SK-N-MC (cell line): ENCODE results near the gene SGPL1.

Experiments
- DNase-seq: peaks from one replicate; pipeline ENCODE4 v3.0.0-alpha.2; 2011; ENCODE audit warnings: low read depth, low spot score
- H3K27ac ChIP-seq: fragments of 200-600 bp; sonication (generic); 2 replicates; pipeline ENCODE4 v1.5.1; 2016; ENCODE audit warnings: mixed run types
- H3K36me3 ChIP-seq: fragments of 200-600 bp; sonication (generic); 2 replicates; pipeline ENCODE4 v1.6.1; 2017; ENCODE audit warnings: antibody characterized with exemption, low read length, mixed read lengths; ENCODE audit not compliant: insufficient read depth
- H3K4me3 ChIP-seq: fragments of 200-600 bp; sonication (generic); 2 replicates; pipeline ENCODE4 v1.5.1; 2016
- H3K9ac ChIP-seq: fragments of 200-600 bp; sonication (generic); 2 replicates; pipeline ENCODE4 v1.8.0; 2017; ENCODE audit warnings: mixed run types, mixed read lengths; ENCODE audit not compliant: insufficient read length
- H3K9me3 ChIP-seq: fragments of 200-600 bp; sonication (generic); 2 replicates; pipeline ENCODE4 v1.6.1; 2017; ENCODE audit warnings: low read depth, mild to moderate bottlenecking, antibody characterized with exemption, low read length, moderate library complexity, mixed read lengths
- EZH2 ChIP-seq: fragments of 200-600 bp; sonication (generic); IDR thresholded peaks from one replicate; pipeline ENCODE4 v1.6.1; 2017; ENCODE audit warnings: antibody characterized with exemption
- FOXP2 ChIP-seq: optimal IDR thresholded peaks from 2 replicates; pipeline ENCODE3; 2011; ENCODE audit warnings: mild to moderate bottlenecking, moderate library complexity; ENCODE audit not compliant: insufficient read depth; ENCODE audit errors: extremely low read length, control extremely low read depth
- POLR2AphosphoS5 ChIP-seq: IDR thresholded peaks from 2 replicates; pipeline ENCODE4 v1.6.1; 2012; ENCODE audit warnings: mild to moderate bottlenecking, low read depth, low read length, borderline replicate concordance

SGPL1 gene

DNA sequence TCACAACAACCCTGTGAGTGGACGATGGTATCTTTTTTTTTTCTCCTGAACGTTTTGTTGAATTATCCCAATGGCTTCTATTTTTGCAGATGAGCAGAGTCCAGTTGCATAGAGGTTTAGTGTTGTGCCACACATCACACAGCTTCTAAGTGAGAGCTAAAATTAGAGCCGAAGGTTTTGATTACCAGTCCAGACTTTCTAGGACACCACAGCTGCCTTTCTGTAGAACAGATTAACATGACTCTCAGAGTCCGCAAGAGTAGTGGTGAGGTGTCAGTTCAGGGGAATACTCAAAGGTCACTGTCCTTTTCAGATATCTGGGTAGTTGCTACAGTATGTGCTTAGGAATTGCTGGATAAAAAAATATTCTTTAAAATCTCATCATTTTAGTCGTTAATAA is 13.8 kb downstream of the SGPL1 start:
- Histone ChIP-seq H3K27ac (peak overlapping the region; percentile 70; the same call in 1 of the 2 replicates), H3K4me3 (no peak overlapping the region), H3K9ac (no peak overlapping the region), H3K9me3 (no peaks in the 10 kb centered on the region), H3K36me3 (no peaks in the 10 kb centered on the region)
- TF ChIP-seq FOXP2, result no peak
- no peak for TF ChIP-seq POLR2AphosphoS5
- no peak for TF ChIP-seq EZH2
- DNase-seq, result no peak

DNA sequence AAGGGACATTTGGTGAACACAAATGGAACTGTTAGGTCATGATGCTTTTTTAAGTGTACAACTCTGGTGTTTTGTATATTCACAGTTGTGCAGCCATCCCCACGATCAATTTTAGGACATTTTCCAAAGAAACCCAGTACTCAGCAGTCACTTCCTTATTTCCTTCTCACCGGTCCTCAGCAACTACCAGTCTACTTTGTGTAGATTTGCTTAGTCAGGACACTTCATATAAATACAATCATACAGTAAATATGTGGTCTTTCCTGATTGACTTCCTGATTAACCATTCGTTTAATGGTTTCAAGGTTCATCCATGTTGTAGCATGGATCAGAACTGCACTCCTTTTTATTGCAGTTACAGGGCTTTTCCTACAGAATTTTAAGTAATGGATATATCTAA is 14.4 kb downstream of the SGPL1 start:
- H3K27ac ChIP-seq, result peak overlapping the region; percentile 70; the same call in 1 of the 2 replicates
- DNase-seq, result no peak

DNA sequence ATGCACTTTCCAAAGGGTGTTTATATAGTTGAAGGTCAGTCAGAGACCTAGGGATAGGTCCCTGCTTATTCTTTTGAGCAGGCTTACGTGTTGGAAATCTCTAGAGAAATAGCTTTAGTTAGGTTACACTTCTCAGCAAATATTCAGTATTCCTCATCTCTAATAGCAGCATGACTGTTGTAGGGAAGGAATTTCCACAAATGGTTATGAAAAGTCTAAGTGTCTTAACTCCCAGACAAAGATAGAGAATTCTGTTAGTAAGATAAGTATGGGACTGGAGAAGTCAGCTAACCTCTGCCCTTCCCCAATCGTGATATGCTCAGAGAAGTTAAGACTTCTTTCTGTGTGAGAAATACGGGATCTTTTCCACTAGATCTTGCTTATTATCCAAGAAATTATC is 16.5 kb downstream of the SGPL1 start:
- Histone ChIP-seq H3K36me3 (no peaks in the 10 kb centered on the region; the same call in 1 of the 2 replicates), H3K9ac (no peak overlapping the region), H3K4me3 (no peak overlapping the region), H3K27ac (0 out of 2 replicates have a peak overlapping the region, but pooled peaks have one; percentile 2), H3K9me3 (no peaks in the 10 kb centered on the region)
- TF ChIP-seq EZH2 (no peak), FOXP2 (no peak), POLR2AphosphoS5 (no peak)
- DNase-seq, result no peak

More for the DNA sequence above, 14.4 kb downstream of the SGPL1 start:
- H3K4me3 ChIP-seq, result peak overlapping the region; percentile 47
- TF ChIP-seq EZH2 (no peak), POLR2AphosphoS5 (no peak), FOXP2 (no peak)
- H3K9me3 ChIP-seq, result no peaks in the 10 kb centered on the region
- no peak overlapping the region for H3K9ac ChIP-seq
- no peaks in the 10 kb centered on the region for H3K36me3 ChIP-seq

DNA sequence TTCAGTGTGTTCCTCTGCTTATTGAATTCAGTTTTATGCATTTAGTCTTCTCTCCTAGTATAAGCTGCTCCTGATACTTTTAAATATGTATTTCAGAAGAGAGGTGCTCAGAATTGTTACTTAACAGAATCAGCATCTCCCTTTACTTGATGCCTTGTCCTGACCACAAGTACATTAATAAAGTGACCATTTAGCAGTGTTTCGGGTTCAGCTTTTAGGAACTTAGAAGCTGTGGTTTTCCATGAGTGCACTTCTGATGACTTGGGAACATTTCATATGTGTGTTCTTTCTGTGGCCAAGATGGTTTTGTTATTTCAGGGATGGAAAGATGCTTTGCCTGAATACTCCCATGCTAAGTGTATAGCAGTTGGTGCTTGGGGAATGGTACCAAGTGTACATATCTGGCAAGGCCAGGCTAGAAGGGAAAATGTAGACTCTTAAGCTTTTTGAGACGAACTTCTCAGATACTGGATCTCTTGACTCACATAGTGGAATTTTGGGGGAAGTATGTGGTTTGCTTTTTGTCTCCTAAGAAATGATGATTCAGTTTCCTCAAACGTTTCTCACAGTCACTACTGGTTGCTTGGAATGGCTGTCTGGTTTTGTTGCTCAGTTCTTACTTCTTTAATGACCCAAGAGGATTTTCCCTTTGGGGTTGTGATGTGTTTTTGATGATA is 17.2 kb downstream of the SGPL1 start:
- Histone ChIP-seq H3K27ac (0 out of 2 replicates have a peak overlapping the region, but pooled peaks have one; percentile 2), H3K9ac (no peak overlapping the region), H3K36me3 (peaks cover 8% of the 10 kb centered on the region), H3K9me3 (no peaks in the 10 kb centered on the region), H3K4me3 (no peak overlapping the region)
- no peak for DNase-seq
- TF ChIP-seq EZH2, result no peak
- no peak for TF ChIP-seq POLR2AphosphoS5
- no peak for TF ChIP-seq FOXP2

DNA sequence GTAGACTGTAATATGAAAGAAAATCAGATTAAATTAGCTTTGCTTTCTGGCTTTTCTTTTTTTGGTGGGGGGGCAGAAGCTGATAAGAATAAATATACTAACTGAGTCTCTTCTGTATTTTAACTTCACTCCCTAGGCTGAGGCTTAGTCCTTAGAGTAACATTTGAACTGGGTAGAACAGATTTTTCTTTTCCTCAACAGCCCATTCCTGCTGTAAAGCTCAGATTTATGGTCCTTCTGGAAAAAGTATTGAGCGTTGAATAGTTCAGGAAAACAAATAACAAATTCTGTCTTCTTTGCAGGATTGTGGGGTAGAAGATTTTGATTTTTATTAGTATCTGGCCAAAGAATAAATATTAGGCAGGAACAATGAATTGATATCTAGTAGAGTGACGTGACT is 17.9 kb downstream of the SGPL1 start:
- Histone ChIP-seq H3K4me3 (no peak overlapping the region), H3K9ac (no peak overlapping the region), H3K27ac (no peak overlapping the region), H3K36me3 (peaks cover 9% of the 10 kb centered on the region), H3K9me3 (no peaks in the 10 kb centered on the region)
- TF ChIP-seq FOXP2, result no peak
- no peak for TF ChIP-seq EZH2
- TF ChIP-seq POLR2AphosphoS5, result no peak
- DNase-seq, result no peak

DNA sequence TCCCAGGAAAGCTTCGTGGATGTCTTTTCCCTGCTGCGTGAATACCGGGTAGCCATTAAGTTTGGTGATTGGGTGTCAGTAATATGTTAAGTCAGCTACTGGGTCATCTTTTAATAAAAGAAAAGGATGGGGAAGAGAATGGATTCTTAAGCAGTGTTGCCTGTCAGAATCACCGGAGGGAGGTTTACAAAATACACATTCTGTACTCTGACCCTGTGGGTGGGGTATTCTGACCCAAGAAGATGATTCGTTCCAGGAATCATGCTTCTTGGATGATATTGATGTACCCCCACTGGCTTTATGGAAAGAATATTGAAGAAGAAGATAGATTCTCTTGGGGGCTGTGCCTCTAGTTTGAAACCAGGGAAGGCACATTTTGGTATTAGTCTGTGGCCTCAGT is 18.3 kb downstream of the SGPL1 start:
- DNase-seq, result no peak
- H3K9me3 ChIP-seq, result no peaks in the 10 kb centered on the region
- H3K9ac ChIP-seq, result no peak overlapping the region
- H3K4me3 ChIP-seq, result no peak overlapping the region
- TF ChIP-seq FOXP2, result no peak
- no peak for TF ChIP-seq POLR2AphosphoS5
- TF ChIP-seq EZH2, result no peak
- no peak overlapping the region for H3K27ac ChIP-seq
- peaks cover 9% of the 10 kb centered on the region for H3K36me3 ChIP-seq

DNA sequence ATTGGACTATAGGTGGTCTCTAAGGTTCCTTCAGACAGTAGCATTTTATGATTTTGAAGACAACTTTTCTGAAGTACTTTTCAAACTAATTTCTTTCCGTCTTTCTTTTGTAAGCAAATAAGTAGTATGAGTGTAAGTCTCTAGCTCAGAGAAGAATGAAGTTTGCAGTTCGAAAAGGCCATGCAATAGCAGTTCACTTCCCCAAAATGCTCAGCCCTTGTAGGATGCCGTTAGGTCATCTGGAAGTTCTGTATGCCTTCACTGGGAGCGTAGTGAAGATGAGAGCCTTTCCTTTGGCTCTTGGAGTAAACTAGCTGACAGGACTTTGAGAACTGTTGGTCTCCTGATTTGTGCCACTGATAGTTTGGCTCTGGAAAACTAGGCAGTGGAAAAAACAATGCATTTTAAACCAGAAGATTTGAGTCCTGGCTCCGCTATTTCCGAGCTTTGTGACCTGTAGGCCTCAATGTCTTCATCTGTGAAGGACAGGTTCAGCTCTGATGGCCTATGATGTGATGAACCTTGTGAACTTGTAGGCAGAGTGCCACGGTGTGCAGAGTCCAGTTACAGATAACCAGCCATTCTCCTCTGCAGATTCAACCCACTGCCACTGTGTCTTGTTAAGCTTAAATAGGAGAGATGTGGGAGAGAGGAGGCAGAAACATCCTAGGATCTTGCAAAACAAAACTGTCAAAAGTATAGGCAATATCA is 18.8 kb downstream of the SGPL1 start:
- DNase-seq, result no peak

DNA sequence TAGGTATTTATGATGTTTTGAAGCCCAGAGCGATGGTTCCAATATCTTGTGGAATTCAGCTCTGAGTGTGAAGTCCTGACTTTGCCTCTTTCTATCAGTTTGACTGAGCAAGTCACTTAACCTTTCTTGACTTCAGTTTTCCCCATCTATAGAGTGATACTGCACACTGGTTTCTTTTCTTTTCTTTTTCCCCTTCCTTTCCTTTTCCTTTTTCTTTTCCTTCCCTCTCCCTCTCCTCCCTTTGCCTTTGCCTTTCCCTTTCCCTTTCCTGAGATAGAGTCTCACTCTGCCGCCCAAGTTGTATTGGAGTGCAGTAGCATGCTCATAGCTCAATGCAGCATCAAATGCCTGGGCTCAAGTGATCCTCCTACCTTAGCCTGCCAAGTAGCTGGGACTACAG is 20.6 kb downstream of the SGPL1 start:
- Histone ChIP-seq H3K36me3 (peaks cover 9% of the 10 kb centered on the region), H3K9me3 (no peaks in the 10 kb centered on the region), H3K9ac (no peak overlapping the region), H3K4me3 (no peak overlapping the region), H3K27ac (no peak overlapping the region)
- TF ChIP-seq EZH2 (no peak), POLR2AphosphoS5 (no peak), FOXP2 (no peak)
- no peak for DNase-seq

More for the DNA sequence above, 18.8 kb downstream of the SGPL1 start:
- no peak overlapping the region for H3K4me3 ChIP-seq
- peaks cover 9% of the 10 kb centered on the region for H3K36me3 ChIP-seq
- no peak for TF ChIP-seq EZH2
- no peak for TF ChIP-seq FOXP2
- no peak for TF ChIP-seq POLR2AphosphoS5
- no peak overlapping the region for H3K27ac ChIP-seq
- H3K9me3 ChIP-seq, result no peaks in the 10 kb centered on the region
- no peak overlapping the region for H3K9ac ChIP-seq
